Tongue (tissue), 2 donors: ENCODE measurements around the gene TBC1D22A. TPM values are rescaled to one million over a fixed set of nuclear protein-coding genes. Genes with fewer than 3 reads are reported as not detected.
A peak's percentile ranks its signal among the peaks of the same experiment; 100 is the strongest.

Experiments used
- DNase-seq: peaks from one replicate; pipeline ENCODE4 v3.0.0-alpha.2; 2015
- total RNA-seq: library from RNA; depleted of rRNA; stranded (reverse); fragments of >200 nt; gene quantifications from one replicate; pipeline ENCODE4 v1.2.3, GENCODE V29; 2014

TBC1D22A gene
- total RNA-seq, 1 donor from 2014 or later, result 14.3 TPM

- no peak for DNase-seq
Observed at GRCh38 chr22:47123006-47123826, 360.8 kb downstream of the TBC1D22A start.

- no peak for DNase-seq
Observed at GRCh38 chr22:47123827-47124442, 361.5 kb downstream of the TBC1D22A start.

- no peak for DNase-seq
Observed at GRCh38 chr22:47124451-47124881, 362.0 kb downstream of the TBC1D22A start.

DNA sequence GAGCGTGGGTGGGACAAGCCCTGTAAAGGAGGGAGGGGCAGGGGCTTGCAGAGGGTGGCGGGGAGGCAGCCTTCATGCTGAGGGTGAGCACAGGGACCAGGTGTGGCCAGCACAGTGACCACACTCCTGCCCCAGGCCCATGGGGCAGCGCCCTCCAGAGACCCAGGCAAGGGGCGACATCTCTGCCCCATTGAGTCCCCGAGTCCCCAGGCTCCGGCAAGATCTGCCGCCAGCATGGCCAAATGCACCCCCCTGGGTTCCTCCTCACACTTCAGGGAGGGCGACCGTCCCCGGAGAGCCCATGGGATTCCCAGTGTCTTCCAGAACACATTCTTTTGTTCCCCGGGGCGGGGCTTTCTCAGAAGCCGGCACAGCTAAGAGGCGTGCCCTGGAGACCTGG lies 362.5 kb downstream of the TBC1D22A start:
- DNase-seq, result no peak

GRCh38 chr22:47125603-47126002 lies 363.2 kb downstream of the TBC1D22A start:
- DNase-seq, result no peak

DNA sequence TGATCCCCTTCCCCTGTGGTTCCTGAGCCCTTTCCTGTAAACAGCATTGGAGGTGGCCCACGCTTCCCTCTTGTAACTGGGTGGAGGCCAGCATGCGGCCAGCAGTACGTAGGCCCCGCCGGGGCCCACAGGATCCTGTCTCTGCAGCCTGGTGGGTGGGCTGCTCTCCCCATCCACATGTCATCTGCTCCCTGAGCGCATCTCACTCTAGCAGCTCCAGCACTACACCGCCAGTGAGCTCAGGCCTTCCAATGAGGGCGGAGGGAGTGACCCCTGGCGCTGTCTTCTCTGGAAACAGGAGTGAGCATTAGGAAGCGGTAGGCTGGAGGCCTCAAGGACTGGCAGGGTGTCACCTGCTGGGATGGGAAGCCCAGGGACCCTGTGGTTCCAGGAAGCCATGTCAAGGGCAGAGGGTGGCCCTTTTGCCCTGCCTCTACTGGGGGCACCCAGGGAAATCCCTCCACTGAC lies 363.9 kb downstream of the TBC1D22A start:
- DNase-seq, result no peak

DNA sequence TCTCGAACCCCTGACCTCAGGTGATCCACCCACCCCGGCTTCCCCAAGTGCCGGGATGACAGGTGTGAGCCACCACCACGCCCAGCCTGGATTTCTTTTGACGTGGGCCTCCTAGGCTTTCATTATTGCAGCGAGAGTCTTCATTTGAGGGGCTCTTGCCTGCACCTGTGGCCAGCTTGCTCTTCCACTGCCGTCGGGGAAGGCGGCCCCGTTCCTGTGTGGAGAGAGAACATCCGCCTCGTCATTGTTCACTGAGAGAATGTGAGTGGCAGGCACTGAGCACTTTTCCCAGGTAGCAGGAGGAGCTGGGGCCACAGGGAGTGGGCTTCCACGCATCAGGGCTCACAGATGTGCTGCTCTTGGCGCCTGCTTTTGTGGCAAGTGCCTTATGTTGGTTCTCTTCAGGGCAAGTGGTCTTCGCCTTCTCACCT lies 365.0 kb downstream of the TBC1D22A start:
- no peak for DNase-seq

GRCh38 chr22:47128216-47128615 lies 365.8 kb downstream of the TBC1D22A start:
- DNase-seq, result no peak

GRCh38 chr22:47128622-47129215 lies 366.3 kb downstream of the TBC1D22A start:
- no peak for DNase-seq

DNA sequence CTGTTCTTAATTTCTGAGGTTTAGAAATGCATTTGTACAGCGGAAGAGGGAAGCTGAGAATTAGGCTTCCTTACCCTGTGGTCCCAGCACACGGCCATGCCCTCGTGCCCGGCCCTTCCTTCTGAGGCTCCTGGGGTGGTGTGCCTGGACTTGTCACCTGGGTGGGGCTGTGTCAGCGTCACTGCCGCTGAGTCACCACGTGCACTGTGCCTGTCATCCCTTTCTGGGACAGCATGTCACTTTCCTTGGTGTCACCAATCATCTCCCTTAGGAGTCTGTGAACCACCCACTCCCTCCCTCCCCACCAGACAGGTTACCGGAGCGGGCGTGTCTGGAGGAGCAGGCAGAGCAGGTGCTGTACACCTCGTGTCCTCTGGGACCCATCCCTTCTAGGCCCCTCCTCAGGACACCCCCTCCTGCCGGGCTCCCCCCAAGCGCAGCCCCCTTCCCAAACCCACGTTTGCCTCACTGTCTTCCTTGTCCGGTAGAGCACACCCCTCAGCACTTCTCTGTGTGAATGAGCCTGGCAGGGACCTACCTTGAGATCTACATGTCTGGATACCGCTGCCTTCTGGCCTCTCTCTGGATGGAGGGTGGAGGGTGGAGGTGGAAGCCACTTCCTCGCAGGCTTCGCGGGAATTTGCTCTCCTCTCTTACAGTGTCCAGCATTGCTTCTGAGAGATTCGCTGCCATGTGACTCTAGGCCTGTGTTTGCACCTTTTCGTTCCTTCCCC lies 367.6 kb downstream of the TBC1D22A start:
- peak; percentile 39 for DNase-seq

- DNase-seq, result peak; percentile 50
Observed at GRCh38 chr22:47130883-47131631, 368.6 kb downstream of the TBC1D22A start.

- DNase-seq, result no peak
Observed at GRCh38 chr22:47131632-47132427, 369.4 kb downstream of the TBC1D22A start.

DNA sequence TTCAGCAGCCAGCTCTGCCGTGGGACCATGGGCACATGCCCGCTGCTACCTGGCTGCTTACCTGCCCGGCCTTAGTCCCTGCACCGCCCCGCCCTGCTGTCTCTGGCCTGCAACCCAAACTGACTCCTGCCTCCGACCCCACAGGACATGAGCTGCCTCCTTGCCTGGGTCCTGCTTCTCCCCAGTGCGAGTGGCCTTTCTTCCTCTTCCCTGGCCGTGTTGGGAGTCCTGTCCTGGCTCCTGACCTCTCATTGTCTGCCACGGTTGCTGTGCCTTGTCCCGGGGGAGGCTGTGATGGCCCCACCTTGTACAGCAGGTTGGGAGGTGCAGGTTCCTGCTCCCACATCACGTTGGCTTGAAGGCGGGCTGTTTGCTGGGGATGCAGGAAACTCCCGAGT lies 370.0 kb downstream of the TBC1D22A start:
- no peak for DNase-seq

- peak; percentile 24 for DNase-seq
Observed at GRCh38 chr22:47133061-47133969, 370.9 kb downstream of the TBC1D22A start.

- no peak for DNase-seq
Observed at GRCh38 chr22:47134222-47134621, 371.8 kb downstream of the TBC1D22A start.

- no peak for DNase-seq
Observed at GRCh38 chr22:47135338-47135737, 372.9 kb downstream of the TBC1D22A start.

DNA sequence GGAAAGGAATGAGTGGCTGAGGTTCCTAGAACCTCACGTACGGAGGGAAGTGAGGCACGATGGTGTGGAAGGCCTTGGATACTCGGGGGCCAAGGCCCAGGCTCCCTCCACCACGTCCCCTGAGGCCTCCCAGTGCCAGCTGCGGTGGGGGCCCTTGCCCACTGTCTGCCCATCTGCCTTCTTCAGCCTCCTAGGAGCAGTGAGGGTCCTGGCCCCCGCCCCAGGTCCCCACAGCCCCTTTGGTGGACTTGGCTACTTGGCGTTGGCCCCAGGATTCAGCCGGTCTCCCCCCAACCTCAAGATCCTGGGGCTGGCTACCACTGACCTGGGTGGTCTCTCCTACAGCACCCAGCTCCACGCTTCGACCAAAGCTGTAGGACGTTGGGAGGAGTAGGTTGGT lies 373.6 kb downstream of the TBC1D22A start:
- no peak for DNase-seq

GRCh38 chr22:47136671-47137070 lies 374.2 kb downstream of the TBC1D22A start:
- DNase-seq, result no peak

GRCh38 chr22:47139013-47139789 lies 376.8 kb downstream of the TBC1D22A start:
- no peak for DNase-seq
